ENCODE measurements around the gene DYNC1H1.

GRCh38 chr14:101916816-101917412 lies 47.5 kb upstream of the DYNC1H1 start:
- TF ChIP-seq POLR2A (IDR thresholded peaks at IDR 0.05; ENCODE audit: low read depth) (no peak), CTCF (IDR thresholded peaks at IDR 0.05) (no peak)

Measured in esophagus muscularis mucosa (tissue), 3 donors.